ENCODE measurements around the gene CNTRL.

The CNTRL gene

GRCh38 chr9:121138973-121139372 lies 64.2 kb downstream of the CNTRL start:
- TF ChIP-seq, protein P1, sequence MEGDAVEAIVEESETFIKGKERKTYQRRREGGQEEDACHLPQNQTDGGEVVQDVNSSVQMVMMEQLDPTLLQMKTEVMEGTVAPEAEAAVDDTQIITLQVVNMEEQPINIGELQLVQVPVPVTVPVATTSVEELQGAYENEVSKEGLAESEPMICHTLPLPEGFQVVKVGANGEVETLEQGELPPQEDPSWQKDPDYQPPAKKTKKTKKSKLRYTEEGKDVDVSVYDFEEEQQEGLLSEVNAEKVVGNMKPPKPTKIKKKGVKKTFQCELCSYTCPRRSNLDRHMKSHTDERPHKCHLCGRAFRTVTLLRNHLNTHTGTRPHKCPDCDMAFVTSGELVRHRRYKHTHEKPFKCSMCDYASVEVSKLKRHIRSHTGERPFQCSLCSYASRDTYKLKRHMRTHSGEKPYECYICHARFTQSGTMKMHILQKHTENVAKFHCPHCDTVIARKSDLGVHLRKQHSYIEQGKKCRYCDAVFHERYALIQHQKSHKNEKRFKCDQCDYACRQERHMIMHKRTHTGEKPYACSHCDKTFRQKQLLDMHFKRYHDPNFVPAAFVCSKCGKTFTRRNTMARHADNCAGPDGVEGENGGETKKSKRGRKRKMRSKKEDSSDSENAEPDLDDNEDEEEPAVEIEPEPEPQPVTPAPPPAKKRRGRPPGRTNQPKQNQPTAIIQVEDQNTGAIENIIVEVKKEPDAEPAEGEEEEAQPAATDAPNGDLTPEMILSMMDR (IDR thresholded peaks at IDR 0.05), result no peak
- H3K27ac ChIP-seq, result no peak overlapping the region

DNA sequence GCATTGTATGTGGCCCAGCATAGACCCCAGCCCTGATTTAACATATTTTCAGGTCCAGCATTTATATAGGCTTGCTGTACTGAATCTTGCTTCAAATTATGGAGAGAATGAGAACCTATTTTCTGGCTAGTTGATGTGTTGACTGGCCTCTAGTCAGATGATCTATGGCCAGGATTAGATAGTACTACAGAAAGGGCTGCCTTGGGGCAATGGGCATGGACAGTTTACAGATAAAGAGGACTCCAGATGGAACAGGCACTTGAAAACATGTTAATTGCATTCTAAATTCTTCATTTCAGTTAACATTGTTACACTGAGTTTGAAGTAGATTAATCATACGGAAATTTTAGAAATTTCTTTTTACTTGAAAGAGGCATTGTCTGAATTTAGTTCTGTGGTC lies 65.4 kb downstream of the CNTRL start:
- Histone ChIP-seq H3K27ac (no peak overlapping the region), H3K4me1 (ENCODE audit: control insufficient read depth in 1 of 2, insufficient read depth in 1 of 2, low read depth in 1 of 2, low read length in 1 of 2) (no peaks in the 10 kb centered on the region), H3K27me3 (no peaks in the 10 kb centered on the region), H3K9me3 (no peaks in the 10 kb centered on the region), H3K4me3 (ENCODE audit: low read depth in 1 of 2, low read length in 1 of 2) (no peak overlapping the region), H3K36me3 (peaks cover 86% of the 10 kb centered on the region)
- TF ChIP-seq, protein P1 (IDR thresholded peaks at IDR 0.05), result no peak

More at GRCh38 chr9:121138973-121139372, 64.2 kb downstream of the CNTRL start:
- no peaks in the 10 kb centered on the region for H3K4me1 ChIP-seq (ENCODE audit: control insufficient read depth in 1 of 2, insufficient read depth in 1 of 2, low read depth in 1 of 2, low read length in 1 of 2)
- H3K27me3 ChIP-seq, result no peaks in the 10 kb centered on the region
- H3K36me3 ChIP-seq, result peaks cover 77% of the 10 kb centered on the region
- no peaks in the 10 kb centered on the region for H3K9me3 ChIP-seq
- no peak overlapping the region for H3K4me3 ChIP-seq (ENCODE audit: low read depth in 1 of 2, low read length in 1 of 2)

DNA sequence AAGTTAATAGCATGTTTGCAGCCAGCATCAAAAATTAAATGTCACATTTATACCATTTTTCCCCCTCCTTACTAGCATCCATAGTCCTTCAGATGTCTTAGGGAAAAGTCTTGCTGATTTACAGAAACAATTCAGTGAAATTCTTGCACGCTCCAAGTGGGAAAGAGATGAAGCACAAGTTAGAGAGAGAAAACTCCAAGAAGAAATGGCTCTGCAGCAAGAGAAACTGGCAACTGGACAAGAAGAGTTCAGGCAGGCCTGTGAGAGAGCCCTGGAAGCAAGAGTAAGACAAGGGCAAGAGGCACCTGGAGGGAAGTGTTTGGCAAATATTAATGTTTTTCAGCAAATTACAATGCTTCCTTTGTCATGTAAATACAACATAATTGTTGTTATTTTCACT lies 66.6 kb downstream of the CNTRL start:
- no peaks in the 10 kb centered on the region for H3K9me3 ChIP-seq
- H3K36me3 ChIP-seq, result peaks cover 90% of the 10 kb centered on the region
- no peak overlapping the region for H3K27ac ChIP-seq
- TF ChIP-seq, protein P1 (IDR thresholded peaks at IDR 0.05), result no peak
- no peaks in the 10 kb centered on the region for H3K27me3 ChIP-seq
- no peak overlapping the region for H3K4me3 ChIP-seq (ENCODE audit: low read depth in 1 of 2, low read length in 1 of 2)
- no peaks in the 10 kb centered on the region for H3K4me1 ChIP-seq (ENCODE audit: control insufficient read depth in 1 of 2, insufficient read depth in 1 of 2, low read depth in 1 of 2, low read length in 1 of 2)

DNA sequence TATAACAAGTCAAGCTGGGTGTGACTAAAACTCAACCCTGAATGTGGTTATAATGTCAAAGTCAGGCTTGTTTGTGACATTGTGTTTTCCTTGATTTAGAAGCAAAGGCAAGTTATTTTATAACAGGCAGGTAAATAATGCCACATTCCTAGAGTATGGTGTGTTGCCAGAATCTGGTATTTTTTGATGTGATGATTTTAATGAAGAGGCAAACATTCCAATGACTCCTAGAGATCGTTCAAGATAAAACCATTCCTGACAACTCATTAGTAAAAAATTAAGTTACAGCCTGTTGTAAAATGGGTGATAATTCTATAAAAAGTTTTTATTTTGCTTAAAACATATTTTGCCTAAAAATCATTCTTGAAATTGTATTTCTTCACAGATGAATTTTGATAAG lies 67.0 kb downstream of the CNTRL start:
- H3K9me3 ChIP-seq, result no peaks in the 10 kb centered on the region
- H3K4me1 ChIP-seq (ENCODE audit: control insufficient read depth in 1 of 2, insufficient read depth in 1 of 2, low read depth in 1 of 2, low read length in 1 of 2), result no peaks in the 10 kb centered on the region
- peaks cover 90% of the 10 kb centered on the region for H3K36me3 ChIP-seq
- no peaks in the 10 kb centered on the region for H3K27me3 ChIP-seq
- no peak overlapping the region for H3K4me3 ChIP-seq (ENCODE audit: low read depth in 1 of 2, low read length in 1 of 2)
- H3K27ac ChIP-seq, result no peak overlapping the region
- TF ChIP-seq, protein P1 (IDR thresholded peaks at IDR 0.05), result no peak

DNA sequence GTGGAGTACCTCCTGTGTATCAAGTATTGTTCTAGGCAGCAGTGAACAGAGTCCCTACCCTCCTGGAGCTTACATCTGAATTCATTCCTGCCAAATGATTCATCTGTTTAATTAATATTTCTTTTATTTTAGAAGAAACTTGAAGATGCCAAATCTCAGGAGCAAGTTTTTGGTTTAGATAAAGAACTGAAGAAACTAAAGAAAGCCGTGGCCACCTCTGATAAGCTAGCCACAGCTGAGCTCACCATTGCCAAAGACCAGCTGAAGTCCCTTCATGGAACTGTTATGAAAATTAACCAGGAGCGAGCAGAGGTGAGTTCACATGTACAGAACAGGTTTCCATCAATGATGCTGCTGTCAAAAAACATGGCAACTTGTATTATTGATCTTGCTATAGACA lies 69.0 kb downstream of the CNTRL start:
- Histone ChIP-seq H3K36me3 (peaks cover 98% of the 10 kb centered on the region), H3K9me3 (no peaks in the 10 kb centered on the region)

More for the DNA sequence above, 69.0 kb downstream of the CNTRL start:
- no peaks in the 10 kb centered on the region for H3K27me3 ChIP-seq
- H3K27ac ChIP-seq, result no peak overlapping the region
- no peaks in the 10 kb centered on the region for H3K4me1 ChIP-seq (ENCODE audit: control insufficient read depth in 1 of 2, insufficient read depth in 1 of 2, low read depth in 1 of 2, low read length in 1 of 2)
- no peak overlapping the region for H3K4me3 ChIP-seq (ENCODE audit: low read depth in 1 of 2, low read length in 1 of 2)
- TF ChIP-seq, protein P1 (IDR thresholded peaks at IDR 0.05), result no peak
